Liver (tissue), 9 donors: ENCODE measurements around the gene EDDM13. TPM values are rescaled to one million over a fixed set of nuclear protein-coding genes. Genes with fewer than 3 reads are reported as not detected.

ENCODE experiments used
- DNase-seq: peaks from one replicate; pipeline ENCODE4 v3.0.0-alpha.2; 2017; ENCODE audit warnings: low spot score
- H3K27ac ChIP-seq, 2 donors: one replicate each; pipeline ENCODE4 v1.7.0; 2013; ENCODE audit warnings: inconsistent platforms in 2 of 2, low read length in 2 of 2, control low read depth in 1 of 2, low read depth in 1 of 2, mild to moderate bottlenecking in 1 of 2
- H3K27me3 ChIP-seq, 4 donors: one replicate each; pipeline versions ENCODE4 v1.6.1 to v1.7.0; 2013; ENCODE audit warnings: low read length in 3 of 4, inconsistent platforms in 1 of 4, mild to moderate bottlenecking in 1 of 4, moderate library complexity in 1 of 4; ENCODE audit not compliant: control insufficient read depth in 4 of 4, insufficient read depth in 4 of 4
- H3K36me3 ChIP-seq, 4 donors: one replicate each; pipeline versions ENCODE4 v1.6.1 to v1.7.0; 2013; ENCODE audit warnings: low read length in 3 of 4, mild to moderate bottlenecking in 3 of 4, low read depth in 1 of 4, moderate library complexity in 1 of 4; ENCODE audit not compliant: control insufficient read depth in 4 of 4, insufficient read depth in 3 of 4
- H3K4me1 ChIP-seq, 4 donors: one replicate each; pipeline versions ENCODE4 v1.6.1 to v1.7.0; 2013; ENCODE audit warnings: low read length in 3 of 4, mild to moderate bottlenecking in 3 of 4, moderate library complexity in 1 of 4; ENCODE audit not compliant: control insufficient read depth in 4 of 4, insufficient read depth in 4 of 4
- H3K4me3 ChIP-seq, 3 donors: one replicate each; pipeline versions ENCODE4 v1.6.1 to v1.7.0; 2013; ENCODE audit warnings: low read length in 3 of 3, control low read depth in 1 of 3, low read depth in 1 of 3, mild to moderate bottlenecking in 1 of 3
- H3K9ac ChIP-seq, 2 donors: one replicate each; pipeline ENCODE4 v1.7.0; 2013; ENCODE audit warnings: low read length in 2 of 2, mild to moderate bottlenecking in 2 of 2, moderate library complexity in 2 of 2, control low read depth in 1 of 2, low read depth in 1 of 2
- H3K9me3 ChIP-seq, 4 donors: one replicate each; pipeline versions ENCODE4 v1.6.1 to v1.7.0; 2013; ENCODE audit warnings: low read length in 3 of 4; ENCODE audit not compliant: control insufficient read depth in 4 of 4
- EGR1 ChIP-seq, 2 donors: IDR thresholded peaks; 2 replicates each; pipeline ENCODE4 v1.6.1; 2016 to 2018; ENCODE audit warnings: antibody characterized with exemption in 2 of 2, low read depth in 2 of 2
- FOXA1 ChIP-seq: IDR thresholded peaks from 2 replicates; pipeline ENCODE4 v1.6.1; 2016; ENCODE audit warnings: antibody characterized with exemption
- FOXA2 ChIP-seq: IDR thresholded peaks from 2 replicates; pipeline ENCODE4 v1.6.1; 2016; ENCODE audit warnings: antibody characterized with exemption
- GABPA ChIP-seq, 2 donors: IDR thresholded peaks in 1 of 2; conservative IDR thresholded peaks in 1 of 2; 2 replicates each; pipeline ENCODE4 v1.6.1; 2016; ENCODE audit warnings: antibody characterized with exemption in 2 of 2, mild to moderate bottlenecking in 1 of 2, moderate library complexity in 1 of 2
- HNF4A ChIP-seq, 2 donors: conservative IDR thresholded peaks; 2 replicates each; pipeline ENCODE4 v1.6.1; 2016; ENCODE audit warnings: antibody characterized with exemption in 2 of 2, mild to moderate bottlenecking in 2 of 2
- HNF4G ChIP-seq: IDR thresholded peaks from 2 replicates; pipeline ENCODE4 v1.6.1; 2016; ENCODE audit warnings: antibody characterized with exemption
- JUND ChIP-seq, 2 donors: IDR thresholded peaks; 2 replicates each; pipeline ENCODE4 v1.6.1; 2016; ENCODE audit warnings: antibody characterized with exemption in 2 of 2
- RAD21 ChIP-seq, 2 donors: IDR thresholded peaks; 2 replicates each; pipeline ENCODE4 v1.6.1; 2016; ENCODE audit warnings: antibody characterized with exemption in 2 of 2, mild to moderate bottlenecking in 2 of 2
- RXRA ChIP-seq, 2 donors: IDR thresholded peaks; 2 replicates each; pipeline ENCODE4 v1.6.1; 2017 to 2018; ENCODE audit warnings: antibody characterized with exemption in 2 of 2, mild to moderate bottlenecking in 1 of 2
- SP1 ChIP-seq: IDR thresholded peaks from 2 replicates; pipeline ENCODE4 v1.6.1; 2018; ENCODE audit warnings: antibody characterized with exemption, mild to moderate bottlenecking
- TAF1 ChIP-seq: conservative IDR thresholded peaks from 2 replicates; pipeline ENCODE4 v1.6.1; 2016; ENCODE audit warnings: antibody characterized with exemption, mild to moderate bottlenecking
- YY1 ChIP-seq: IDR thresholded peaks from 2 replicates; pipeline ENCODE4 v1.6.1; 2016; ENCODE audit warnings: antibody characterized with exemption, mild to moderate bottlenecking
- WGBS: extraction: QIAGEN DNeasy Blood & Tissue Kit; methylation state at CpG from one replicate; pipeline ENCODE4 v1.1.7; 2013; 5-methylcytosine and 5-hydroxymethylcytosine counted together
- polyA plus RNA-seq, 2 donors: library from polyadenylated mRNA; stranded (reverse) in 1 of 2; unstranded in 1 of 2; fragments of 200-250 nt in 1 of 2; fragments of >200 nt in 1 of 2; fragmentation: Nextera tagmentation in 1 of 2; extraction: Ambion mirVana in 1 of 2; gene quantifications; one replicate each; pipeline versions ENCODE4 v1.2.1 to v1.2.3, GENCODE V29; 2013 to 2015
- total RNA-seq, 2 donors: library from RNA; depleted of rRNA; stranded (reverse); fragments of >200 nt; gene quantifications; one replicate each; pipeline ENCODE4 v1.2.3, GENCODE V29; 2014
- TF ChIP-seq, protein P1 (sequence below): fragments of 150-350 bp; IDR thresholded peaks from 2 replicates; pipeline ENCODE4 v1.5.1; 2017; ENCODE audit warnings: improper control_type of control experiment, low read depth, low read length; ENCODE audit not compliant: missing input control
- TF ChIP-seq, protein P2 (sequence below): IDR thresholded peaks from 2 replicates; pipeline ENCODE4 v1.6.1; 2016; ENCODE audit warnings: antibody characterized with exemption
- TF ChIP-seq, protein P3 (sequence below): IDR thresholded peaks from 2 replicates; pipeline ENCODE4 v1.6.1; 2016; ENCODE audit warnings: antibody characterized with exemption, mild to moderate bottlenecking
- TF ChIP-seq, protein P4 (sequence below): IDR thresholded peaks from 2 replicates; pipeline ENCODE4 v1.6.1; 2016; ENCODE audit warnings: antibody characterized with exemption
- donor health status: healthy.
- donor health status: healthy.
- donor health status: healthy.
- donor health status: healthy.
- donor health status: healthy.

The EDDM13 gene
- total and polyA plus RNA-seq, 4 donors: 0.20 TPM; not detected in 3

DNA sequence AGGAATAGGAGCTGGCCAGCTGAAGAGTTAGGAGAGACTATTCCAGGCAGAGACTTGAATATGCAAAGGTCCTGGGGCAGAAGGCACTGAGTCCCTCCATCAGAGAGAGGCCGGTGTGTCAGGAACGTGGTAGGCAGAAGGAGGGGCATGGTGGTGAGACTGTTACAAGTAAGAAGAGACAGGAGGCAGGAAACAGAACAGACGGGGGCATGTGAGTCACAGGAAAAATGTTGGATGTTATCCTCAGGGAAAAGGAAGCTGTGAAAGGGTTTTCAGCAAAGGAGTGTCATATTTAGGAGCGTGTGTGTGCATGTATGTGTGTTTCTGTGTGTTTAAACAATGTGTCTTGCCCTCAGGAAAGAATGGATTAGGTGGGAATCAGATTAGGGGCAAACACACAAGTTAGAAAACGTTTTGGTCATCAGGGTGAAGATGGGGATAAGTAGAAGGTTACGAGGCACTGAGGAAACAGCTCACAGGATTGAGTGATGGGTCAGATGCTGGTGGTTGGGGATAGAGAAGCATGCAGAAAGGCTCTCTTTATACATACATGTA, 1.1 kb downstream of the EDDM13 start:
- no peak overlapping the region for H3K9ac ChIP-seq
- H3K27ac ChIP-seq: no peak overlapping the region
- H3K9me3 ChIP-seq: peaks cover 0 to 5% (median 3%) of the 10 kb centered on the region in 4 donors
- TF ChIP-seq, protein P1, sequence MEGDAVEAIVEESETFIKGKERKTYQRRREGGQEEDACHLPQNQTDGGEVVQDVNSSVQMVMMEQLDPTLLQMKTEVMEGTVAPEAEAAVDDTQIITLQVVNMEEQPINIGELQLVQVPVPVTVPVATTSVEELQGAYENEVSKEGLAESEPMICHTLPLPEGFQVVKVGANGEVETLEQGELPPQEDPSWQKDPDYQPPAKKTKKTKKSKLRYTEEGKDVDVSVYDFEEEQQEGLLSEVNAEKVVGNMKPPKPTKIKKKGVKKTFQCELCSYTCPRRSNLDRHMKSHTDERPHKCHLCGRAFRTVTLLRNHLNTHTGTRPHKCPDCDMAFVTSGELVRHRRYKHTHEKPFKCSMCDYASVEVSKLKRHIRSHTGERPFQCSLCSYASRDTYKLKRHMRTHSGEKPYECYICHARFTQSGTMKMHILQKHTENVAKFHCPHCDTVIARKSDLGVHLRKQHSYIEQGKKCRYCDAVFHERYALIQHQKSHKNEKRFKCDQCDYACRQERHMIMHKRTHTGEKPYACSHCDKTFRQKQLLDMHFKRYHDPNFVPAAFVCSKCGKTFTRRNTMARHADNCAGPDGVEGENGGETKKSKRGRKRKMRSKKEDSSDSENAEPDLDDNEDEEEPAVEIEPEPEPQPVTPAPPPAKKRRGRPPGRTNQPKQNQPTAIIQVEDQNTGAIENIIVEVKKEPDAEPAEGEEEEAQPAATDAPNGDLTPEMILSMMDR: no peak
- TF ChIP-seq JUND (IDR thresholded peaks at IDR 0.05) (no peak), RAD21 (IDR thresholded peaks at IDR 0.05) (no peak), GABPA (IDR thresholded peaks at IDR 0.05 in 1 of 2, conservative IDR thresholded peaks at IDR 0.05 in 1 of 2) (no peak), RXRA (IDR thresholded peaks at IDR 0.05) (no peak), TAF1 (no peak), FOXA1 (no peak), EGR1 (IDR thresholded peaks at IDR 0.05; ENCODE audit: low read depth in 2 of 2) (no peak), SP1 (no peak), YY1 (no peak)
- TF ChIP-seq, protein P2, sequence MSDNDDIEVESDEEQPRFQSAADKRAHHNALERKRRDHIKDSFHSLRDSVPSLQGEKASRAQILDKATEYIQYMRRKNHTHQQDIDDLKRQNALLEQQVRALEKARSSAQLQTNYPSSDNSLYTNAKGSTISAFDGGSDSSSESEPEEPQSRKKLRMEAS: no peak
- TF ChIP-seq, protein P3, sequence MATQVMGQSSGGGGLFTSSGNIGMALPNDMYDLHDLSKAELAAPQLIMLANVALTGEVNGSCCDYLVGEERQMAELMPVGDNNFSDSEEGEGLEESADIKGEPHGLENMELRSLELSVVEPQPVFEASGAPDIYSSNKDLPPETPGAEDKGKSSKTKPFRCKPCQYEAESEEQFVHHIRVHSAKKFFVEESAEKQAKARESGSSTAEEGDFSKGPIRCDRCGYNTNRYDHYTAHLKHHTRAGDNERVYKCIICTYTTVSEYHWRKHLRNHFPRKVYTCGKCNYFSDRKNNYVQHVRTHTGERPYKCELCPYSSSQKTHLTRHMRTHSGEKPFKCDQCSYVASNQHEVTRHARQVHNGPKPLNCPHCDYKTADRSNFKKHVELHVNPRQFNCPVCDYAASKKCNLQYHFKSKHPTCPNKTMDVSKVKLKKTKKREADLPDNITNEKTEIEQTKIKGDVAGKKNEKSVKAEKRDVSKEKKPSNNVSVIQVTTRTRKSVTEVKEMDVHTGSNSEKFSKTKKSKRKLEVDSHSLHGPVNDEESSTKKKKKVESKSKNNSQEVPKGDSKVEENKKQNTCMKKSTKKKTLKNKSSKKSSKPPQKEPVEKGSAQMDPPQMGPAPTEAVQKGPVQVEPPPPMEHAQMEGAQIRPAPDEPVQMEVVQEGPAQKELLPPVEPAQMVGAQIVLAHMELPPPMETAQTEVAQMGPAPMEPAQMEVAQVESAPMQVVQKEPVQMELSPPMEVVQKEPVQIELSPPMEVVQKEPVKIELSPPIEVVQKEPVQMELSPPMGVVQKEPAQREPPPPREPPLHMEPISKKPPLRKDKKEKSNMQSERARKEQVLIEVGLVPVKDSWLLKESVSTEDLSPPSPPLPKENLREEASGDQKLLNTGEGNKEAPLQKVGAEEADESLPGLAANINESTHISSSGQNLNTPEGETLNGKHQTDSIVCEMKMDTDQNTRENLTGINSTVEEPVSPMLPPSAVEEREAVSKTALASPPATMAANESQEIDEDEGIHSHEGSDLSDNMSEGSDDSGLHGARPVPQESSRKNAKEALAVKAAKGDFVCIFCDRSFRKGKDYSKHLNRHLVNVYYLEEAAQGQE: no peak
- TF ChIP-seq, protein P4, sequence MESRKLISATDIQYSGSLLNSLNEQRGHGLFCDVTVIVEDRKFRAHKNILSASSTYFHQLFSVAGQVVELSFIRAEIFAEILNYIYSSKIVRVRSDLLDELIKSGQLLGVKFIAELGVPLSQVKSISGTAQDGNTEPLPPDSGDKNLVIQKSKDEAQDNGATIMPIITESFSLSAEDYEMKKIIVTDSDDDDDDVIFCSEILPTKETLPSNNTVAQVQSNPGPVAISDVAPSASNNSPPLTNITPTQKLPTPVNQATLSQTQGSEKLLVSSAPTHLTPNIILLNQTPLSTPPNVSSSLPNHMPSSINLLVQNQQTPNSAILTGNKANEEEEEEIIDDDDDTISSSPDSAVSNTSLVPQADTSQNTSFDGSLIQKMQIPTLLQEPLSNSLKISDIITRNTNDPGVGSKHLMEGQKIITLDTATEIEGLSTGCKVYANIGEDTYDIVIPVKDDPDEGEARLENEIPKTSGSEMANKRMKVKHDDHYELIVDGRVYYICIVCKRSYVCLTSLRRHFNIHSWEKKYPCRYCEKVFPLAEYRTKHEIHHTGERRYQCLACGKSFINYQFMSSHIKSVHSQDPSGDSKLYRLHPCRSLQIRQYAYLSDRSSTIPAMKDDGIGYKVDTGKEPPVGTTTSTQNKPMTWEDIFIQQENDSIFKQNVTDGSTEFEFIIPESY: no peak
- WGBS: 59% methylated on average over 6 of the region's 6 CpGs
- peaks cover 0 to 4% (median 3%) of the 10 kb centered on the region in 4 donors for H3K36me3 ChIP-seq
- DNase-seq: no peak
- H3K27me3 ChIP-seq: no peaks in the 10 kb centered on the region
- no peaks in the 10 kb centered on the region for H3K4me1 ChIP-seq
- no peak overlapping the region for H3K4me3 ChIP-seq

DNA sequence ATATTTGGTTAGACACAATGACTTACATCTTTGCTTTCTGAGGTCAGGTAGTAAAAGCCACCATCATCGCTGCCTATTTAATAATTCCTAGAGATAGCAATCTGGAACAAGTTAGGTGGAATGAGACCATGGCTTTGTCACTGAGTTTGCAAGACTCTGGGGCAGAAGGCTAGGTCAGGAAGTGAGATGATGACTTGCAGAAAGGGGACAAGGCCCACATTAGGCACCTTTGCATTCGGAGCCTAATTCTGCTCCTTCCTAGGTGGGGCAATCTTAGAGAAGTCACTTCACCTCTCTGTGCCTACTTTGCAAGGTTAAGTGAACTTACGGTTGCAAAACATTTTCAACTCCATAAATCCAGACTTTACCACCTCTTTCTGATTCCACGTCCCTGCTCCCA, 10.3 kb downstream of the EDDM13 start:
- TF ChIP-seq RXRA (IDR thresholded peaks at IDR 0.05) (no peak), YY1 (no peak), FOXA2 (no peak), RAD21 (IDR thresholded peaks at IDR 0.05) (no peak), GABPA (IDR thresholded peaks at IDR 0.05 in 1 of 2, conservative IDR thresholded peaks at IDR 0.05 in 1 of 2) (no peak), FOXA1 (no peak), TAF1 (no peak), SP1 (no peak), HNF4G (no peak), HNF4A (conservative IDR thresholded peaks at IDR 0.05) (no peak), EGR1 (IDR thresholded peaks at IDR 0.05; ENCODE audit: low read depth in 2 of 2) (no peak)
- TF ChIP-seq, protein P4: no peak
- TF ChIP-seq, protein P2: no peak
- 96% methylated on average over 4 of the region's 4 CpGs for WGBS
- Histone ChIP-seq H3K9me3 (no peaks in the 10 kb centered on the region), H3K9ac (no peak overlapping the region), H3K36me3 (no peaks in the 10 kb centered on the region), H3K4me1 (no peaks in the 10 kb centered on the region), H3K4me3 (no peak overlapping the region), H3K27me3 (no peaks in the 10 kb centered on the region), H3K27ac (no peak overlapping the region)
- DNase-seq: no peak
